ENCODE data around the gene NRAS. TPM values are rescaled to one million over a fixed set of nuclear protein-coding genes. Genes with fewer than 3 reads are reported as not detected.

NRAS gene
- total and polyA plus RNA-seq, 9 of the 15 experiments (the other 6 are each of a cell fraction or from before 2014, with no cell fraction given): 40.7 to 94.5 (median 75.4) TPM

DNA sequence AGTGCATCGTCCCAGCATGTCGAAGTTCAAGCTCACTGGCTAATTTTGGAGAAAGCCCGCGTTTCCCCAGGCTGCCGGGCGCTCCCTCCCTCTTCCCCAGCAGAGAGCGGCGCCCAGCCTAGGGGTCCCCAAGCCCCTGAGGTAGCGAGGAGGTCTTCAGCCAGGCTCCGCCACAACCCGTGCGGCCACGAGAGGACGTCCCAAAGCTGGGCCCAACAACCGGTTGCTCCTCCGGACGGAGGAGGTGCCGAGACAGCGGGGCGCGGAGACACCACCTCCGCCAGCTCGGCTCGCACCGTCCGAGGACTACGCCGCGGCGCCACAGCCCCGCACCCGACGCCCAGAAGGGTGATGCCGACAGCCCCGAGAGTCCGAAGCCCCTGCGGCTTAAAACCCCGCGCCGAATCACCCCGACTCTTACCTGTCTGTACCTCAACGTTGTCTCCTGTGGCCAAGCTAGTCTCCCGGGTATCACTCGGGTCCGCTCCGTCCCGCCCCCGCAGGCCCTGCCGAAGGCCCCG is 46.9 kb downstream of the NRAS start, which contains the start of gene DENND2C (continued):
- no peak for TF ChIP-seq ZNF695 (CRISPR knock-in tag; IDR thresholded peaks at IDR 0.05)
- TF ChIP-seq TFAM (CRISPR knock-in tag; conservative IDR thresholded peaks at IDR 0.05): no peak
- no peak for TF ChIP-seq MTA2 (IDR thresholded peaks at IDR 0.05; ENCODE audit: low read depth)
- TF ChIP-seq, protein P1, sequence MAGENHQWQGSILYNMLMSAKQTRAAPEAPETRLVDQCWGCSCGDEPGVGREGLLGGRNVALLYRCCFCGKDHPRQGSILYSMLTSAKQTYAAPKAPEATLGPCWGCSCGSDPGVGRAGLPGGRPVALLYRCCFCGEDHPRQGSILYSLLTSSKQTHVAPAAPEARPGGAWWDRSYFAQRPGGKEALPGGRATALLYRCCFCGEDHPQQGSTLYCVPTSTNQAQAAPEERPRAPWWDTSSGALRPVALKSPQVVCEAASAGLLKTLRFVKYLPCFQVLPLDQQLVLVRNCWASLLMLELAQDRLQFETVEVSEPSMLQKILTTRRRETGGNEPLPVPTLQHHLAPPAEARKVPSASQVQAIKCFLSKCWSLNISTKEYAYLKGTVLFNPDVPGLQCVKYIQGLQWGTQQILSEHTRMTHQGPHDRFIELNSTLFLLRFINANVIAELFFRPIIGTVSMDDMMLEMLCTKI (IDR thresholded peaks at IDR 0.05; ENCODE audit: partially characterized antibody): no peak
- TF ChIP-seq SMAD4 (CRISPR knock-in tag; conservative IDR thresholded peaks at IDR 0.05): no peak
- no peak for TF ChIP-seq GTF2F1 (IDR thresholded peaks at IDR 0.05; ENCODE audit: low read depth, low read length)
- TF ChIP-seq ZNF79 (CRISPR knock-in tag; IDR thresholded peaks at IDR 0.05; ENCODE audit: low read depth): no peak
- TF ChIP-seq ZNF263 (CRISPR knock-in tag; IDR thresholded peaks at IDR 0.05; ENCODE audit: borderline replicate concordance): no peak
- TF ChIP-seq L3MBTL2 (IDR thresholded peaks at IDR 0.05): 0 out of 2 replicates have a peak, but pooled peaks have one; percentile 5
- no peak for TF ChIP-seq ZNF778 (CRISPR knock-in tag; IDR thresholded peaks at IDR 0.05)
- peak; percentile 93; the same call in 1 of the 2 replicates for TF ChIP-seq CC2D1A (IDR thresholded peaks at IDR 0.05)
- no peak for TF ChIP-seq MCM5 (IDR thresholded peaks at IDR 0.05; ENCODE audit: low read depth)
- TF ChIP-seq SMARCE1 (IDR thresholded peaks at IDR 0.05): no peak
- TF ChIP-seq, protein P2, sequence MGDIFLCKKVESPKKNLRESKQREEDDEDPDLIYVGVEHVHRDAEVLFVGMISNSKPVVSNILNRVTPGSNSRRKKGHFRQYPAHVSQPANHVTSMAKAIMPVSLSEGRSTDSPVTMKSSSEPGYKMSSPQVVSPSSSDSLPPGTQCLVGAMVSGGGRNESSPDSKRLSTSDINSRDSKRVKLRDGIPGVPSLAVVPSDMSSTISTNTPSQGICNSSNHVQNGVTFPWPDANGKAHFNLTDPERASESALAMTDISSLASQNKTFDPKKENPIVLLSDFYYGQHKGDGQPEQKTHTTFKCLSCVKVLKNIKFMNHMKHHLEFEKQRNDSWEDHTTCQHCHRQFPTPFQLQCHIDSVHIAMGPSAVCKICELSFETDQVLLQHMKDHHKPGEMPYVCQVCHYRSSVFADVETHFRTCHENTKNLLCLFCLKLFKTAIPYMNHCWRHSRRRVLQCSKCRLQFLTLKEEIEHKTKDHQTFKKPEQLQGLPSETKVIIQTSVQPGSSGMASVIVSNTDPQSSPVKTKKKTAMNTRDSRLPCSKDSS (IDR thresholded peaks at IDR 0.05; ENCODE audit: low read depth, partially characterized antibody): no peak
- TF ChIP-seq ATF7 (IDR thresholded peaks at IDR 0.05): no peak
- TF ChIP-seq, protein P3, sequence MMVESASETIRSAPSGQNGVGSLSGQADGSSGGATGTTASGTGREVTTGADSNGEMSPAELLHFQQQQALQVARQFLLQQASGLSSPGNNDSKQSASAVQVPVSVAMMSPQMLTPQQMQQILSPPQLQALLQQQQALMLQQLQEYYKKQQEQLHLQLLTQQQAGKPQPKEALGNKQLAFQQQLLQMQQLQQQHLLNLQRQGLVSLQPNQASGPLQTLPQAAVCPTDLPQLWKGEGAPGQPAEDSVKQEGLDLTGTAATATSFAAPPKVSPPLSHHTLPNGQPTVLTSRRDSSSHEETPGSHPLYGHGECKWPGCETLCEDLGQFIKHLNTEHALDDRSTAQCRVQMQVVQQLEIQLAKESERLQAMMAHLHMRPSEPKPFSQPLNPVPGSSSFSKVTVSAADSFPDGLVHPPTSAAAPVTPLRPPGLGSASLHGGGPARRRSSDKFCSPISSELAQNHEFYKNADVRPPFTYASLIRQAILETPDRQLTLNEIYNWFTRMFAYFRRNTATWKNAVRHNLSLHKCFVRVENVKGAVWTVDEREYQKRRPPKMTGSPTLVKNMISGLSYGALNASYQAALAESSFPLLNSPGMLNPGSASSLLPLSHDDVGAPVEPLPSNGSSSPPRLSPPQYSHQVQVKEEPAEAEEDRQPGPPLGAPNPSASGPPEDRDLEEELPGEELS (CRISPR knock-in tag; IDR thresholded peaks at IDR 0.05; ENCODE audit: borderline replicate concordance): no peak
- TF ChIP-seq HDAC3 (IDR thresholded peaks at IDR 0.05; ENCODE audit: borderline replicate concordance, partially characterized antibody): no peak
- TF ChIP-seq, protein P4, sequence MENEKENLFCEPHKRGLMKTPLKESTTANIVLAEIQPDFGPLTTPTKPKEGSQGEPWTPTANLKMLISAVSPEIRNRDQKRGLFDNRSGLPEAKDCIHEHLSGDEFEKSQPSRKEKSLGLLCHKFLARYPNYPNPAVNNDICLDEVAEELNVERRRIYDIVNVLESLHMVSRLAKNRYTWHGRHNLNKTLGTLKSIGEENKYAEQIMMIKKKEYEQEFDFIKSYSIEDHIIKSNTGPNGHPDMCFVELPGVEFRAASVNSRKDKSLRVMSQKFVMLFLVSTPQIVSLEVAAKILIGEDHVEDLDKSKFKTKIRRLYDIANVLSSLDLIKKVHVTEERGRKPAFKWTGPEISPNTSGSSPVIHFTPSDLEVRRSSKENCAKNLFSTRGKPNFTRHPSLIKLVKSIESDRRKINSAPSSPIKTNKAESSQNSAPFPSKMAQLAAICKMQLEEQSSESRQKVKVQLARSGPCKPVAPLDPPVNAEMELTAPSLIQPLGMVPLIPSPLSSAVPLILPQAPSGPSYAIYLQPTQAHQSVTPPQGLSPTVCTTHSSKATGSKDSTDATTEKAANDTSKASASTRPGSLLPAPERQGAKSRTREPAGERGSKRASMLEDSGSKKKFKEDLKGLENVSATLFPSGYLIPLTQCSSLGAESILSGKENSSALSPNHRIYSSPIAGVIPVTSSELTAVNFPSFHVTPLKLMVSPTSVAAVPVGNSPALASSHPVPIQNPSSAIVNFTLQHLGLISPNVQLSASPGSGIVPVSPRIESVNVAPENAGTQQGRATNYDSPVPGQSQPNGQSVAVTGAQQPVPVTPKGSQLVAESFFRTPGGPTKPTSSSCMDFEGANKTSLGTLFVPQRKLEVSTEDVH (IDR thresholded peaks at IDR 0.05; ENCODE audit: low read depth, partially characterized antibody): no peak
- TF ChIP-seq PHB (CRISPR knock-in tag; IDR thresholded peaks at IDR 0.05): 0 out of 2 replicates have a peak, but pooled peaks have one; percentile 14
- no peak for TF ChIP-seq ZNF444 (CRISPR knock-in tag; IDR thresholded peaks at IDR 0.05)
- no peak for TF ChIP-seq SMARCC2 (IDR thresholded peaks at IDR 0.05; ENCODE audit: low read depth)
- TF ChIP-seq KDM5B (IDR thresholded peaks at IDR 0.05; ENCODE audit: insufficient replicate concordance, low read depth, low read length): no peak
- no peak for TF ChIP-seq ZNF140 (CRISPR knock-in tag; IDR thresholded peaks at IDR 0.05)
